Coronary artery (tissue), 2 donors: ENCODE measurements around the gene DNAH1.
A peak's percentile ranks its signal among the peaks of the same experiment; 100 is the strongest.
"Not testable (repeated sequence)": the region's sequence is repeated elsewhere in the genome, so short reads cannot be mapped to it uniquely, and the experiment has no call there.

ENCODE experiments used
- DNase-seq: peaks from one replicate; pipeline ENCODE4 v3.0.0-alpha.2; 2017; ENCODE audit warnings: low spot score
- H3K27ac ChIP-seq, 2 donors: fragments of 200-600 bp; sonication (generic); one replicate each; pipeline ENCODE4 v1.5.1; 2016 to 2019
- H3K4me3 ChIP-seq: fragments of 200-600 bp; sonication (generic); 2 replicates; pipeline ENCODE4 v1.5.1; 2016; ENCODE audit warnings: mild to moderate bottlenecking, moderate library complexity
- TF ChIP-seq, protein P1 (sequence below): fragments of 200-600 bp; sonication (generic); IDR thresholded peaks from one replicate; pipeline ENCODE4 v1.5.1; 2019; ENCODE audit warnings: antibody characterized with exemption

The DNAH1 gene

DNA sequence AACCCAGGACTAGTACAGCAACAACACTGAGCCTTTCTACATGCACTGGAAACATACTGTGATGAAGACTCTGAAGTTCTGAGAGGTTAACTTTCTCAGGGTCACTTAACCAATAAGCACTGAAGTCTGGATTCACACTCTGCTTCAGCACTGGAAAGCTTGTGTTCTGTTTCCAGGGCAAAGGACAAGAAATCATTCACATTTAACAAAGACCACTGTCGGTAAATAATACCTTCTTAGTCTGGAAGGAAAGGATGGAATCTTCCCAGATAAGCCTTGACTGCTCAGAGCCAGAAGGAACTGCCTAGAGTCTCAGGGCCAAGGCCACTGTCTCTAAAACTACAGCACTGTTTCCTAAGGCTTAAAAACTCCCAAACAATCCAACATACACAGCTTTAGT lies 32.8 kb upstream of the DNAH1 start:
- TF ChIP-seq, protein P1, sequence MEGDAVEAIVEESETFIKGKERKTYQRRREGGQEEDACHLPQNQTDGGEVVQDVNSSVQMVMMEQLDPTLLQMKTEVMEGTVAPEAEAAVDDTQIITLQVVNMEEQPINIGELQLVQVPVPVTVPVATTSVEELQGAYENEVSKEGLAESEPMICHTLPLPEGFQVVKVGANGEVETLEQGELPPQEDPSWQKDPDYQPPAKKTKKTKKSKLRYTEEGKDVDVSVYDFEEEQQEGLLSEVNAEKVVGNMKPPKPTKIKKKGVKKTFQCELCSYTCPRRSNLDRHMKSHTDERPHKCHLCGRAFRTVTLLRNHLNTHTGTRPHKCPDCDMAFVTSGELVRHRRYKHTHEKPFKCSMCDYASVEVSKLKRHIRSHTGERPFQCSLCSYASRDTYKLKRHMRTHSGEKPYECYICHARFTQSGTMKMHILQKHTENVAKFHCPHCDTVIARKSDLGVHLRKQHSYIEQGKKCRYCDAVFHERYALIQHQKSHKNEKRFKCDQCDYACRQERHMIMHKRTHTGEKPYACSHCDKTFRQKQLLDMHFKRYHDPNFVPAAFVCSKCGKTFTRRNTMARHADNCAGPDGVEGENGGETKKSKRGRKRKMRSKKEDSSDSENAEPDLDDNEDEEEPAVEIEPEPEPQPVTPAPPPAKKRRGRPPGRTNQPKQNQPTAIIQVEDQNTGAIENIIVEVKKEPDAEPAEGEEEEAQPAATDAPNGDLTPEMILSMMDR: no peak
- Histone ChIP-seq H3K4me3 (no peak overlapping the region), H3K27ac (peak overlapping the region in 1 of 2 donors; percentile 58)
- no peak for DNase-seq

DNA sequence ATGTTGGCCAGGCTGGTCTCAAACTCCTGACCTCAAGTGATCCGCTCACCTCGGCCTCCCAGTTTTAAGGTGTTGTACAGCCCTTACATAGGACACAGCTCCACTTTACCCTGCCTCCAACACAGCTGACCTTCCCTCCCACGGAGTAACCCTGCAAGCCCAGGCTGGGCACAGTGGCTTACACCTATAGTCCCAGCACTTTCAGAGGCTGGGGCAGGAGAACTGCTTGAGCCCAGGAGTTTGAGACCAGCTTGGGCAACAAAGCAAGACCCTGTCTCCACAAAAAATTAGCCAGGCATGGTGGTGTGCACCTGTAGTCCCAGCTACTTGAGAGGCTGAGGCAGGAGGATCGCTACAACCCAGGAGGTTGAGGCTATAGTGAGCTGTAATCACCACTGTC lies 32.1 kb upstream of the DNAH1 start:
- not testable (repeated sequence) for H3K27ac ChIP-seq, H3K4me3 ChIP-seq, DNase-seq

DNA sequence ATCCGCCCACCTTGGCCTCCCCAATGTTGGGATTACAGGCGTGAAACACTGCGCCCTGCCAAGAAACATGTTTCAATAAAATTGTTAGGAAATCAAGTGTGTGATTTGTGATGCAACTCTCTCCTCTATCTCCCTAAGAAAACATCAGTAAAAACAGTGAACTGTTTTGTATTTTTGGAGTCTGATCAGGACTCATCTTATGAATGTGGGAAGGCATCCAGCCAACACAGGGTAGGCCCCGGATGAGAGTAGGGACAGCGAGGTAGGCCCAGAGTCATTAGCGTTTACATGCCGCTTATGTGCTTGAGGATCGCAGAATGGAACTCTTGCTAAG lies 29.4 kb upstream of the DNAH1 start:
- H3K4me3 ChIP-seq: peak overlapping the region; percentile 85
- DNase-seq: peak; percentile 69
- peak overlapping the region; percentile 98 to 99 for H3K27ac ChIP-seq
- TF ChIP-seq, protein P1: no peak

DNA sequence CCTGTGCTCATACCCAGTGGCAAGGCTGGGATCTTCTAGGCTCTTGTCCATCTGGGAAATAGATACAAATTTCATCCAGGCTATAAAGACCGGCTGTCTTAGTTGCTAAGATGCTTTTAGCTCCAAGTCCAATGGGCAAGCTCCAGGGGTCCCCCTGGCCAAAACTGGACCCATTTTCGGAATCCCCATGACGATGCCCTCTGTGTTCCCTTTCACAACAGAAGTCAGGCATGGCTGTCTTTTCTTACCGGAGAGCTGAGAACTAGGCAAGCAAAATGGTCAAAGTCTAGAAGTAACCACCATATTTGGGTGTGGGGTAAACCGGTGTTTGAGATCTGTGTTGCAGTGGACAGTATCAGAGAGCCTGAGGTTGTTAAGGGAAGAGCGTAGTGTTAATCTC lies 27.4 kb upstream of the DNAH1 start:
- peak overlapping the region; percentile 85 for H3K4me3 ChIP-seq
- TF ChIP-seq, protein P1: no peak

DNA sequence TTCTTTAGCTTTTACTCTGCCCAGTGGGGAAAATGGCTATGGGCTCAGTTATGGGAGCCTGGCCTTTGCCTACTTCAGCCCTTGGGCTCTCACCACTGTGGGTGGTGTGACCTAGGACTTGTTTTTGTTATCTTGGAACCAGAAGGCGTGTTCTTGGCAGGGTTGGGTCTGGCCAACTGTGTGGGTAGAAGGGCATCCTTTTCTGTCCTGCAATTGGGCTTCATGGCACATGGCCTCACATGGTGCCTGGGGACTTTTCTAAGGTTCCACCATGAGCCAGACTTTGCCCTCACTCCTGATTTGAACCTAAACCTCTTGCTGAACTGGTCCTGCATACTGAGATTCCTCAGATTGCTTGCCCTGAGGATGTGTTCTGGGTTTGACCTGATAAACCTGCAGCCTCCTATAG lies 26.8 kb upstream of the DNAH1 start:
- DNase-seq: no peak
- no peak overlapping the region for H3K4me3 ChIP-seq
- TF ChIP-seq, protein P1: no peak
- H3K27ac ChIP-seq: no peak overlapping the region

More for the DNA sequence above, 27.4 kb upstream of the DNAH1 start:
- no peak for DNase-seq
- H3K27ac ChIP-seq: peak overlapping the region in 1 of 2 donors; percentile 99

DNA sequence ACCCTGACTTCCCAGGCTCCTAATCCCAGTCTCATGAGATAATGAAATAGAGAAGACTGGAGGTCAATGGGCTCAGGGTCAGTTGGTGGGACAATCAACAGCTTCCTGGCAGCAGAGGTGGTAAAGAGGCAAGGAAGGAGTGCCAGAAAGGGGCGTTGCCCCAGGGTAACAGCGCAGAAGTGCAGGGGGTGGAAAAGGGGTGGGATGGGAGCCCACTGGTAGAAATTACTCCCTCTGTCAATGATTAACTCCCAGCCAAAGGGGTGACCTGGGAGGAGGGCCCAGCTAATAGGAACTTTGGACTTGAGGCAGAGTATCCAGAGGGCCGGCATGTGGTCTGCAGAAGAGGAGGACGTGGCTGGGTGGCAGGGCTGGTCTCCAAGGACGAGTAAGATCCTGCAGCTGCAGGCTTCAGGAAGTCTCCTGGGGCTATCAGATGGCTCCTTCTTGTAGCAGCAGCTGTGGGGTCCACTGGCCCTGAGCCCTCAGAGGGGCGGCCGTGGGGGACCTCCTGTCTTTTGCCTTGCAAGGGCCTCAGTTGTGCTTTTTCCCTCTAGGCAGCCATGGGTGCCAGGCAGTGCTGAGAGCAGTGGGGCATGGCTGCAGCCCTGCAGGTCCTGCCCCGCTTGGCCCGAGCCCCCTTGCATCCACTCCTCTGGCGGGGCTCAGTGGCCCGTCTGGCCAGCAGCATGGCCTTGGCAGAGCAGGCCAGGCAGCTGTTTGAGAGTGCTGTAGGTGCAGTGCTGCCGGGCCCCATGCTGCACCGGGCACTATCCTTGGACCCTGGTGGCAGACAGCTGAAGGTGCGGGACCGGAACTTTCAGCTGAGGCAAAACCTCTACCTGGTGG lies 26.1 kb upstream of the DNAH1 start:
- DNase-seq: no peak
- H3K4me3 ChIP-seq: no peak overlapping the region
- no peak overlapping the region for H3K27ac ChIP-seq
- TF ChIP-seq, protein P1: no peak

DNA sequence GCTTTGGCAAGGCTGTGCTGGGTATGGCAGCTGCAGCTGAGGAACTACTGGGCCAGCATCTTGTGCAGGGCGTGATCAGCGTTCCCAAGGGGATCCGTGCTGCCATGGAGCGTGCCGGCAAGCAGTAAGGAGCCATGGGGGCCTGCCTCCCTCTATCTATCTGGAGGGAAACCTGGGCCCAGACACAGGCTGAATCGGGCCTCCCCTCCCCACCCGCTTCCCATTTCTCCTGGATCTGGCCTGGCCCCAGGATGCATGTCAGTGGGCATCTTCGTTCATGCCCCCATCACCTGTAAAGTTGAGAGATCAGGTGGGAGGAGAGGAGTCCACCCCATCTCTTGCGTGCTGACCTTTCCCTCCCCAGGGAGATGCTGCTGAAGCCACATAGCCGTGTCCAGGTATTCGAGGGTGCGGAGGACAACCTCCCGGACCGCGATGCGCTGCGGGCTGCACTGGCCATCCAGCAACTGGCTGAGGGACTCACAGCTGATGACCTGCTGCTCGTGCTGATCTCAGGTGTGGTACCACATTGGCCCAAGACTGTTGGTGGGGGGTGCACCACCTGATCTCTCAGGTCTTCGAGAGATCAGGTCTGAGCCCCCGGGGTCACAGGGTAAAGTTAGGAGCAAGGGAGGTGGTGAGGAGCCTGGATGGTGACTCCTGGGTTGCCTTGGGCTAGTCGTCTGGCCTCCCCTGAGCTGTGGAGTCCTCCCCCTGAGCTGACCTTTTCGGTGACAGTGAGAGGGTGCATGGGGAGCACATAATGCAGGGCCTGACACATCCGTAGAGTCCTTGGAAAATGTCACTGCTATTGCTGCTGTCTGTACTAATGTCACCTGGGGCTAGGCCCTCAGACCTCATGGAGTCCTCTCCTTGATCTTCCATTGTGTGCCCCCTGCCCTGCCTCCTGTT lies 25.3 kb upstream of the DNAH1 start:
- Histone ChIP-seq H3K4me3 (no peak overlapping the region), H3K27ac (no peak overlapping the region)
- no peak for DNase-seq
- TF ChIP-seq, protein P1: no peak
